Activated naive CD8-positive, alpha-beta T cell treated with anti-CD3 and anti-CD28 coated beads for 36 hours (primary cell): ENCODE measurements around the gene SLC22A14. TPM values are rescaled to one million over a fixed set of nuclear protein-coding genes. Genes with fewer than 3 reads are reported as not detected.

Experiments
- DNase-seq: peaks from one replicate; pipeline ENCODE4 v3.0.0; 2021
- H3K27ac Mint-ChIP-seq: one replicate; pipeline ENCODE4 v1.8.0; 2022; ENCODE audit warnings: mild to moderate bottlenecking, moderate library complexity, mixed read lengths
- H3K27me3 Mint-ChIP-seq: one replicate; pipeline ENCODE4 v1.8.0; 2022; ENCODE audit warnings: mild to moderate bottlenecking, mixed read lengths
- H3K36me3 Mint-ChIP-seq: one replicate; pipeline ENCODE4 v1.8.0; 2021; ENCODE audit warnings: mild to moderate bottlenecking, mixed read lengths
- H3K4me1 Mint-ChIP-seq: one replicate; pipeline ENCODE4 v1.8.0; 2021; ENCODE audit warnings: mixed read lengths
- H3K4me3 Mint-ChIP-seq: one replicate; pipeline ENCODE4 v1.8.0; 2022; ENCODE audit warnings: mild to moderate bottlenecking, moderate library complexity, mixed read lengths
- H3K9me3 Mint-ChIP-seq: one replicate; pipeline ENCODE4 v1.8.0; 2022; ENCODE audit warnings: mixed read lengths
- total RNA-seq, 2 experiments: library from RNA; stranded (reverse); gene quantifications; one replicate each; pipeline ENCODE4 v1.2.3, GENCODE V29; 2021

SLC22A14 gene
- total RNA-seq, 2 experiments from 2014 or later, result not detected

DNA sequence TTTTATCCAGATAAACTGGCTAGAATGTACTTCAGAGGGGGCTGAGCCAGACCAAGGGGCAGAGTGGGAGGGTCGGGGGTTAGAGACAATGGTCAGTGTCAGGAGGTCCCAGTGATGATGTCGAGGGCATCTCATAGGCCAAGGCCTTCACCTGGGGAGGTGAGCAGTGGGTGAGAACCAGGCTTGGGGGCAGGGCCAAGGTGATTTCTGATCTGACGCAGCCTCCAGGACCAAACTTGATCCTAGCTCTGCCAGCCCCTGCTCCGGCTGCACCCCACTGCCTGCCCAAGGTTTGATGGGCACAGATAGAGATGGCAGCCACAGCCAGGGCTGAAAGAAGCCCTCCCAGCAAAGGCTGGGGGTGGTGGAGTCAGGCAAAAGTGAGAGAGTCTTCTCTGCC is 79.4 kb downstream of the SLC22A14 start:
- DNase-seq, result no peak
- Mint-ChIP-seq H3K27ac (no peak overlapping the region), H3K36me3 (peaks cover 32% of the 10 kb centered on the region), H3K9me3 (no peaks in the 10 kb centered on the region), H3K4me3 (no peak overlapping the region), H3K27me3 (no peaks in the 10 kb centered on the region), H3K4me1 (peaks cover 9% of the 10 kb centered on the region)

DNA sequence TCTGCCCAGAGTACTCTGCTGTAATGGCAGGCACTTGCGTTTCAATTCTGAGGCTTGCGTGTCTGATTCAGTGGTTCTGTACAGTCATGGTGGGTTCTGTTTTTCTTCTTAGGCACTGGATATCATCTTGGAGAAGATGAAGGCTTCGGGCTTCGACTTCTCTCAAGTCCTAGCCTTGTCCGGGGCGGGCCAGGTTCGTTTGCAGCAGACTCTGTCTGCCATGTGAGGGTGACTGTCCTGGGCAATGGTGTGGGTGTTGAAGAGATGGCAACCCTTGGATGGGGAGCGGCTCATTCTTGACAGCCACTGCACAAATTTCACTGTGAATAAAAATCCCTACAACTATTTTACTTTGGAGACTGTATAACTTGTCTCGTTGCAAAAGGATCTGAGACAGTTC is 80.7 kb downstream of the SLC22A14 start:
- Mint-ChIP-seq H3K36me3 (peaks cover 26% of the 10 kb centered on the region), H3K27me3 (no peaks in the 10 kb centered on the region)

DNA sequence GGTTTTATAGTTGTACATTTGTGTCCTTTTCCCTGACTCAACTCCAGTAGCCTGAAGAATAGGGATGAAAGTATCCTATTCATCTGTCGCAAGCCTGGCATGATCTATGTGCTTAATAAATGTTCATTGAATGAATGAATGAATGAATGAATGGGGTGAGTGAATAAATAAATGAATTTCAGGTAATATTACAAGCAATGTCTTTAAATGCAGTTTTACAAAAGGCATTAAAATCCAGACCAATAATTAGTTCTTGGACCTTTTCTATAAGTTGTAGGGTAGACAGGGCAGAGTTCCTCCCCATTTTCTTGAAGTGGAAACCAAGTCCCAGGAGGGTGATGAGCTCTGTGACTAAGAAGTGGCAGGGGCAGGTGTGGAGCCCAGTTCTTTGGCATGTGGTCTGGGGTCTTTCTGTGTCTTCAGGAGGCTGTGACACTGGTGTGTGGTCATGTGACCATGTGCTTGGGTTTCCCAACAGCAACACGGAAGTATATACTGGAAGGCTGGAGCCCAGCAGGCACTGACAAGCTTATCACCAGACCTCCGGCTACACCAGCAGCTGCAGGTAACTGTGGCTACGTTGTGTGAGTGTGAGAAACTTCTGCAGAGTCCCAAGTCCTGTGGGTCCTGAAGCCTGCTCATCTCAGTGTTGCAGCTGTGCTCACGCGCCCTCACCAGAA is 82.8 kb downstream of the SLC22A14 start:
- H3K36me3 Mint-ChIP-seq, result peaks cover 36% of the 10 kb centered on the region

More for the DNA sequence above, 80.7 kb downstream of the SLC22A14 start:
- H3K4me3 Mint-ChIP-seq, result no peak overlapping the region
- no peak overlapping the region for H3K27ac Mint-ChIP-seq
- no peaks in the 10 kb centered on the region for H3K9me3 Mint-ChIP-seq
- peaks cover 9% of the 10 kb centered on the region for H3K4me1 Mint-ChIP-seq
- no peak for DNase-seq

DNA sequence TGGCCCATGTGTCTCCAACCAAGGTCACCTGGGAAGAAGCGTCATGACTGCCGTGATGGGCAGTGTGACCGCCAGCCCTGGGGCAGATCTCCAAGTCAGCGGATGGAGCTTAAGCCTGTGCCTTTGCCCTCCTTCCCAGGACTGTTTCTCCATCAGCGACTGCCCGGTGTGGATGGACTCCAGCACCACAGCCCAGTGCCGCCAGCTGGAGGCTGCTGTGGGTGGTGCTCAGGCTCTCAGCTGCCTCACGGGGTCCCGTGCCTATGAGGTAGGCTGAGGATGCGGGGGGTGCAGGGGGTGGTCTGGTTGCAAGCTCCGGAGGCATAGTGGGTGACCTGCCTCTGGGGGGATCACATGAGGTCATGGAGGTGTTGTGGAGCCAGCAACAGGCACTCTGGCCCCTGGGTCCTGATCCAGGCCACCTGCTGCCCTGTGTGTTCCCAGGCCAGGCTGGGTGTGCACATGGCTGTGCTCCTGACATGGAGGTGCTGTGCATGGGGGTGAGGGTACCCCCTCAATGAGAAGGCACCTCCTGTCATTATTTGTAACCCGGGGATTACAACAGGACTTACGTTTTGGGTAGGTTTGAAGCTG is 83.5 kb downstream of the SLC22A14 start:
- Mint-ChIP-seq H3K27ac (no peak overlapping the region), H3K4me3 (no peak overlapping the region), H3K4me1 (peaks cover 9% of the 10 kb centered on the region), H3K36me3 (peaks cover 33% of the 10 kb centered on the region), H3K9me3 (no peaks in the 10 kb centered on the region), H3K27me3 (no peaks in the 10 kb centered on the region)
- DNase-seq, result no peak

More for the DNA sequence above, 82.8 kb downstream of the SLC22A14 start:
- Mint-ChIP-seq H3K27ac (no peak overlapping the region), H3K4me3 (no peak overlapping the region), H3K27me3 (no peaks in the 10 kb centered on the region), H3K9me3 (no peaks in the 10 kb centered on the region), H3K4me1 (peaks cover 9% of the 10 kb centered on the region)
- DNase-seq, result no peak

DNA sequence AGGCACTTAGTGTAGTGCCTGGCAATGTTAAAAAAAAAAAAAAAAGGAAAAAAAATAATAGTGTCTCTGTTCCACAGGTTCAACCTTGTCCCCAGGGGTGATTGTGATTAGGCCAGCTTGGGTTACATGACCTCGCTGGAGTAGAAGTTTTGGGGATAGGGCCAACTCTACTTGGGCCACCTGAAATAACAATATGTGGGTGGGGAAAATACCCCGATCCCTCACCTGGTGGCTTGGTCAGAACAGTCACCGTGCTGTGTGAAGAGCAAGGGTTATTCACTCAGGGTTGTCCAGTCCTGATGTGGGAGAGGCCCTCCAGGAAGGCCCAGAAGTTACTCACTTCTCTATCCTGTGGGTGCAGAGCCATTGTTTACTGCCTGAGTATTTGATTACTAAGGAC is 84.0 kb downstream of the SLC22A14 start:
- peaks cover 37% of the 10 kb centered on the region for H3K36me3 Mint-ChIP-seq
- no peaks in the 10 kb centered on the region for H3K9me3 Mint-ChIP-seq
- no peaks in the 10 kb centered on the region for H3K27me3 Mint-ChIP-seq
- peaks cover 9% of the 10 kb centered on the region for H3K4me1 Mint-ChIP-seq
- H3K4me3 Mint-ChIP-seq, result no peak overlapping the region
- no peak overlapping the region for H3K27ac Mint-ChIP-seq
- DNase-seq, result no peak

DNA sequence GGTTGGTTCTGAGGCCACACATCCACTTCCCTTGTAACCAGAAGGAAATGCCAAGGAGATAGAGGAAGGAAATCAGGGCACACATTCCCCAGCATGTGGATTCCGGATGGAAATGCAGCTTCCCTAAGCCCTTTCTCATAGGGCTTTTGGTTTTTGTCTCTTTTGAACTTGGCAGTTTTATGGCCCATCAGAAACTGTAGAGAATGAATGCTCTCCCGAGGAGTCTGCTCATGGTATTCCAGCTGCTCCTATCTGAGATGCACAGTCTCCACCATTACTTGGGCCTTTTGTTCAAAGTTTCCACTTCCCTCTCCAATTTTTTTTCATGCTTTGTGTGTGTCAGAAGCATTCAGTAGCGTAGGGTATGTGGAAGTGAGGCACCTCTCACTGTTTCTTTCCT is 85.7 kb downstream of the SLC22A14 start:
- H3K4me3 Mint-ChIP-seq, result no peak overlapping the region

More for the DNA sequence above, 85.7 kb downstream of the SLC22A14 start:
- Mint-ChIP-seq H3K9me3 (no peaks in the 10 kb centered on the region), H3K36me3 (peaks cover 41% of the 10 kb centered on the region), H3K4me1 (peaks cover 9% of the 10 kb centered on the region), H3K27me3 (no peaks in the 10 kb centered on the region), H3K27ac (no peak overlapping the region)
- no peak for DNase-seq

Other genes with a start within 250 kb of the SLC22A14 start
- under 1 TPM; 0.12 to 0.52 TPM for gene DLEC1, start 243.1 kb upstream of the SLC22A14 start, total RNA-seq
- gene ACAA1, start 145.2 kb upstream of the SLC22A14 start, total RNA-seq, result 10 to 100 TPM; 69.0 to 70.2 TPM
- gene MYD88, start 143.6 kb upstream of the SLC22A14 start, total RNA-seq, result 10 to 100 TPM; 46.2 to 48.0 TPM
- 10 to 100 TPM; 57.3 to 59.9 TPM for gene OXSR1, start 116.8 kb upstream of the SLC22A14 start, total RNA-seq
- under 1 TPM; 0.24 to 0.27 TPM for gene SLC22A13, start 16.5 kb upstream of the SLC22A14 start, total RNA-seq
- 1 to 10 TPM; 6.0 to 6.9 TPM for gene XYLB, start 64.5 kb downstream of the SLC22A14 start, total RNA-seq
- 1 to 10 TPM; 4.3 to 5.1 TPM for gene ACVR2B, start 171.6 kb downstream of the SLC22A14 start, total RNA-seq
- gene EXOG, start 214.0 kb downstream of the SLC22A14 start, total RNA-seq, result 10 to 100 TPM; 16.8 to 21.7 TPM